MM.1S (cell line): Measurements from ENCODE around the gene COL27A1.

ENCODE experiments used
- DNase-seq: peaks from one replicate; pipeline ENCODE4 v3.0.0-alpha.2; 2015
- H2AFZ ChIP-seq: fragments of 300-600 bp; sonication (generic); 2 replicates; pipeline ENCODE4 v1.6.0; 2016; ENCODE audit warnings: antibody characterized with exemption, low read length
- H3F3A ChIP-seq: fragments of 300-600 bp; sonication (generic); 2 replicates; pipeline ENCODE4 v1.6.1; 2016; ENCODE audit warnings: mild to moderate bottlenecking, antibody characterized with exemption, low read length, moderate library complexity, mixed read lengths; ENCODE audit not compliant: insufficient read depth
- H3K27ac ChIP-seq: fragments of 300-600 bp; sonication (generic); 2 replicates; pipeline ENCODE4 v1.5.1; 2016; ENCODE audit warnings: mild to moderate bottlenecking, low read length
- H3K27me3 ChIP-seq: fragments of 300-600 bp; sonication (generic); replicated peaks from 2 replicates; pipeline ENCODE4 v1.6.0; 2016; ENCODE audit warnings: low read length; ENCODE audit not compliant: insufficient read depth
- H3K36me3 ChIP-seq: fragments of 300-600 bp; sonication (generic); replicated peaks from 2 replicates; pipeline ENCODE4 v1.6.1; 2016; ENCODE audit warnings: mild to moderate bottlenecking, low read length, mixed read lengths; ENCODE audit not compliant: insufficient read depth
- H3K4me1 ChIP-seq: fragments of 300-600 bp; sonication (generic); 2 replicates; pipeline ENCODE4 v1.6.1; 2016; ENCODE audit warnings: low read length, mixed read lengths
- H3K4me2 ChIP-seq: fragments of 300-600 bp; sonication (generic); 2 replicates; pipeline ENCODE4 v1.6.0; 2016; ENCODE audit warnings: low read depth, low read length
- H3K4me3 ChIP-seq: fragments of 300-600 bp; sonication (generic); 2 replicates; pipeline ENCODE4 v1.5.1; 2016; ENCODE audit warnings: low read length, mixed read lengths
- H3K79me2 ChIP-seq: fragments of 300-600 bp; sonication (generic); 2 replicates; pipeline ENCODE4 v1.6.1; 2016; ENCODE audit warnings: mixed run types, low read length, mixed read lengths
- H3K9ac ChIP-seq: fragments of 300-600 bp; sonication (generic); 2 replicates; pipeline ENCODE4 v1.6.1; 2016; ENCODE audit warnings: low read length, mixed read lengths
- H3K9me2 ChIP-seq: fragments of 300-600 bp; sonication (generic); replicated peaks from 2 replicates; pipeline ENCODE4 v1.6.1; 2016; ENCODE audit warnings: mild to moderate bottlenecking, low read length, mixed read lengths; ENCODE audit not compliant: insufficient read depth
- H3K9me3 ChIP-seq: fragments of 300-600 bp; sonication (generic); replicated peaks from 2 replicates; pipeline ENCODE4 v1.6.1; 2016; ENCODE audit warnings: mild to moderate bottlenecking, low read length, mixed read lengths; ENCODE audit not compliant: insufficient read depth
- H4K20me1 ChIP-seq: fragments of 300-600 bp; sonication (generic); 2 replicates; pipeline ENCODE4 v1.6.1; 2016; ENCODE audit warnings: mild to moderate bottlenecking, low read length, moderate library complexity, mixed read lengths; ENCODE audit not compliant: insufficient read depth
- CTCF ChIP-seq: fragments of 300-600 bp; sonication (generic); IDR thresholded peaks from 2 replicates; pipeline ENCODE4 v1.5.1; 2016; ENCODE audit warnings: antibody characterized with exemption, low read length, mixed read lengths
- EZH2 ChIP-seq: fragments of 300-600 bp; sonication (generic); optimal IDR thresholded peaks from 2 replicates; pipeline ENCODE3; 2017; ENCODE audit warnings: low read depth, mild to moderate bottlenecking, antibody characterized with exemption, low read length, mixed read lengths
- EZH2phosphoT487 ChIP-seq: fragments of 300-600 bp; sonication (generic); IDR thresholded peaks from 2 replicates; pipeline ENCODE4 v1.6.1; 2018; ENCODE audit warnings: antibody characterized with exemption, low read length

Gene COL27A1

GRCh38 chr9:114180696-114181606, 25.6 kb downstream of the COL27A1 start:
- Histone ChIP-seq H3K4me2 (no peak overlapping the region), H3K4me3 (no peak overlapping the region), H3K4me1 (no peaks in the 10 kb centered on the region), H3K9me3 (no peaks in the 10 kb centered on the region), H3K27me3 (peaks cover 11% of the 10 kb centered on the region; the same call in 1 of the 2 replicates), H3K79me2 (no peaks in the 10 kb centered on the region), H3F3A (no peaks in the 10 kb centered on the region), H3K36me3 (no peaks in the 10 kb centered on the region), H2AFZ (no peak overlapping the region), H3K9me2 (no peaks in the 10 kb centered on the region), H3K9ac (no peak overlapping the region), H3K27ac (no peak overlapping the region), H4K20me1 (no peaks in the 10 kb centered on the region)
- TF ChIP-seq EZH2 (no peak), CTCF (no peak), EZH2phosphoT487 (no peak)
- no peak for DNase-seq

- no peaks in the 10 kb centered on the region for H4K20me1 ChIP-seq
- TF ChIP-seq EZH2 (no peak), CTCF (no peak), EZH2phosphoT487 (no peak)
- peaks cover 11% of the 10 kb centered on the region; the same call in 1 of the 2 replicates for H3K27me3 ChIP-seq
- no peaks in the 10 kb centered on the region for H3K4me1 ChIP-seq
- DNase-seq = no peak
- no peaks in the 10 kb centered on the region for H3K9me3 ChIP-seq
- H3K9ac ChIP-seq = no peak overlapping the region
- no peak overlapping the region for H2AFZ ChIP-seq
- no peaks in the 10 kb centered on the region for H3K9me2 ChIP-seq
- no peaks in the 10 kb centered on the region for H3K79me2 ChIP-seq
- H3K36me3 ChIP-seq = no peaks in the 10 kb centered on the region
- no peak overlapping the region for H3K4me3 ChIP-seq
- H3K27ac ChIP-seq = no peak overlapping the region
- H3F3A ChIP-seq = no peaks in the 10 kb centered on the region
- H3K4me2 ChIP-seq = no peak overlapping the region
Observed at GRCh38 chr9:114181607-114182409, 26.5 kb downstream of the COL27A1 start.

GRCh38 chr9:114183006-114183405, 27.7 kb downstream of the COL27A1 start:
- Histone ChIP-seq H3K9me3 (no peaks in the 10 kb centered on the region), H3K27ac (no peak overlapping the region), H3K4me3 (no peak overlapping the region), H3K4me1 (no peaks in the 10 kb centered on the region), H3K79me2 (no peaks in the 10 kb centered on the region), H3K4me2 (no peak overlapping the region), H3K36me3 (no peaks in the 10 kb centered on the region), H3K27me3 (peaks cover 8% of the 10 kb centered on the region; the same call in 1 of the 2 replicates), H3K9me2 (no peaks in the 10 kb centered on the region), H3K9ac (no peak overlapping the region), H2AFZ (no peak overlapping the region), H3F3A (no peaks in the 10 kb centered on the region), H4K20me1 (no peaks in the 10 kb centered on the region)
- no peak for TF ChIP-seq CTCF
- no peak for TF ChIP-seq EZH2
- TF ChIP-seq EZH2phosphoT487 = no peak
- no peak for DNase-seq
